Gastrocnemius medialis (tissue), 4 donors: ENCODE results near the gene AP3B1. TPM values are rescaled to one million over a fixed set of nuclear protein-coding genes. Genes with fewer than 3 reads are reported as not detected.

ENCODE experiments used
- ATAC-seq, 2 donors: fragments of 150-250 bp; one replicate each; pipeline ENCODE4 v1.9.1; 2016
- DNase-seq, 2 donors: peaks; one replicate each; pipeline ENCODE4 v3.0.0-alpha.2; 2019
- H3K27ac ChIP-seq, 4 donors: fragments of 200-600 bp; sonication (generic); 1 replicate in 1 of 4; 2 replicates in 3 of 4; pipeline ENCODE4 v1.5.1; 2016 to 2018; ENCODE audit warnings: mild to moderate bottlenecking in 2 of 4, moderate library complexity in 1 of 4
- H3K27me3 ChIP-seq, 3 donors: fragments of 200-600 bp; sonication (generic) in 2 of 3; 1 replicate in 1 of 3; 2 replicates in 2 of 3; pipeline versions ENCODE4 v1.5.1 to v1.6.0; 2016 to 2019; ENCODE audit warnings: mild to moderate bottlenecking in 1 of 3, moderate library complexity in 1 of 3
- H3K36me3 ChIP-seq, 2 donors: fragments of 200-600 bp; sonication (generic) in 1 of 2; one replicate each; pipeline ENCODE4 v1.5.1; 2017 to 2018
- H3K4me1 ChIP-seq, 2 donors: fragments of 200-600 bp; sonication (generic) in 1 of 2; one replicate each; pipeline ENCODE4 v1.5.1; 2016 to 2017; ENCODE audit warnings: mild to moderate bottlenecking in 2 of 2
- H3K4me3 ChIP-seq, 4 donors: fragments of 200-600 bp; sonication (generic) in 3 of 4; 1 replicate in 1 of 4; 2 replicates in 3 of 4; pipeline ENCODE4 v1.5.1; 2016 to 2019; ENCODE audit warnings: mild to moderate bottlenecking in 2 of 4
- H3K9me3 ChIP-seq, 3 donors: fragments of 200-600 bp; sonication (generic) in 2 of 3; 1 replicate in 1 of 3; 2 replicates in 2 of 3; pipeline ENCODE4 v1.5.1; 2016 to 2019
- CTCF ChIP-seq, 5 experiments: fragments of 450-650 bp in 3 of 5; fragments of 200-600 bp in 2 of 5; sonication (generic) in 2 of 5; IDR thresholded peaks in 4 of 5; conservative IDR thresholded peaks in 1 of 5; 1 replicate in 4 of 5; 2 replicates in 1 of 5; pipeline ENCODE4 v1.5.1; 2016 to 2019; ENCODE audit warnings: antibody characterized with exemption in 5 of 5, mild to moderate bottlenecking in 3 of 5, moderate library complexity in 3 of 5
- POLR2A ChIP-seq, 2 donors: fragments of 450-650 bp; IDR thresholded peaks; one replicate each; pipeline ENCODE4 v1.6.1; 2017; ENCODE audit warnings: antibody characterized with exemption in 2 of 2, mild to moderate bottlenecking in 2 of 2, moderate library complexity in 2 of 2
- in situ Hi-C, 4 donors: fragments of 200-750 bp; cut with MboI; loops; one replicate each; pipeline versions ENCODE4 v1.15.0 to v1.8.0; 2017; ENCODE audit warnings: low sequenced_read_pairs in 4 of 4
- intact Hi-C: fragments of 100-400 bp; cut with DNase I; formaldehyde crosslinking; loops from one replicate; pipeline ENCODE4 v1.15.1; 2023; ENCODE audit warnings: low total_unique reads
- total RNA-seq, 4 donors: library from RNA; depleted of rRNA; stranded (reverse); fragments of >200 nt; gene quantifications; one replicate each; pipeline versions ENCODE4 v1.1.0 to v1.2.3, GENCODE V29; 2016

Gene AP3B1
- total RNA-seq, 4 donors from 2014 or later = 17.9 to 26.0 (median 22.6) TPM

DNA sequence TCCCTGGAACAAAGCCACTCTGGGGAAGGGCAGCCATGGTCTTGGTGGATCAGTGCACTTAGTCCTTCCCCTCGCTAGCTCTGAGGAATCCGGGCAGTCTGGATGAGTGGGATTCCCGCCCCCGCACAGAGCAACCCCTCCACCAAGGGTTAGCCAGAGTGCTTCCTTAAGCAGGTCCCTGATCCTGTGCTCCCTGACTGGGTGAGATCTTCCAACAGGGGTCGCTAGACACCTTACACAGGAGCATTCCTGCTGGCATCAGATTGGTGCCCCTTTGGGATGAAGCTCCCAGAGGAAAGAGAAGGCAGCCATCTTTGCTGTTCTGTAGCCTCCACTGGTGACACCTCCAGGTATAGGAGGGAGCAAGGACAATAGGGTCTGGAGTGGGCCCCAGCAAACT is 228.8 kb downstream of the AP3B1 start:
- intact Hi-C loops (no loop called here), in situ Hi-C loops (no loop called here)
- no peak overlapping the region for H3K27ac ChIP-seq
- TF ChIP-seq POLR2A (IDR thresholded peaks at IDR 0.05) (no peak), CTCF (IDR thresholded peaks at IDR 0.05 in 4 of 5, conservative IDR thresholded peaks at IDR 0.05 in 1 of 5) (no peak)
- no peaks in the 10 kb centered on the region for H3K4me1 ChIP-seq
- H3K9me3 ChIP-seq = no peaks in the 10 kb centered on the region
- H3K4me3 ChIP-seq = no peak overlapping the region
- ATAC-seq (no peak), DNase-seq (no peak)
- H3K36me3 ChIP-seq = no peaks in the 10 kb centered on the region
- H3K27me3 ChIP-seq = no peaks in the 10 kb centered on the region

- intact Hi-C loops (no loop called here), in situ Hi-C loops (no loop called here)
- ATAC-seq = no peak
- no peak for DNase-seq
- no peaks in the 10 kb centered on the region for H3K27me3 ChIP-seq
- no peak overlapping the region for H3K27ac ChIP-seq
- H3K9me3 ChIP-seq = no peaks in the 10 kb centered on the region
- no peaks in the 10 kb centered on the region for H3K36me3 ChIP-seq
- H3K4me3 ChIP-seq = no peak overlapping the region
- no peaks in the 10 kb centered on the region for H3K4me1 ChIP-seq
- TF ChIP-seq CTCF (IDR thresholded peaks at IDR 0.05 in 4 of 5, conservative IDR thresholded peaks at IDR 0.05 in 1 of 5) (no peak), POLR2A (IDR thresholded peaks at IDR 0.05) (no peak)
Observed at GRCh38 chr5:78064941-78065472, 229.5 kb downstream of the AP3B1 start.

GRCh38 chr5:78063495-78063894 is 231.0 kb downstream of the AP3B1 start:
- H3K27ac ChIP-seq = no peak overlapping the region
- intact Hi-C loops (no loop called here), in situ Hi-C loops (no loop called here)
- DNase-seq = no peak
- no peak for TF ChIP-seq POLR2A (IDR thresholded peaks at IDR 0.05)
- no peak for TF ChIP-seq CTCF (IDR thresholded peaks at IDR 0.05 in 4 of 5, conservative IDR thresholded peaks at IDR 0.05 in 1 of 5)
- H3K27me3 ChIP-seq = no peaks in the 10 kb centered on the region
- no peaks in the 10 kb centered on the region for H3K4me1 ChIP-seq
- no peak overlapping the region for H3K4me3 ChIP-seq
- no peaks in the 10 kb centered on the region for H3K36me3 ChIP-seq
- H3K9me3 ChIP-seq = no peaks in the 10 kb centered on the region
- ATAC-seq = no peak

GRCh38 chr5:78062645-78063044 is 231.9 kb downstream of the AP3B1 start:
- DNase-seq = no peak
- H3K4me1 ChIP-seq = no peaks in the 10 kb centered on the region
- TF ChIP-seq CTCF (IDR thresholded peaks at IDR 0.05 in 4 of 5, conservative IDR thresholded peaks at IDR 0.05 in 1 of 5) = no peak
- no peak for TF ChIP-seq POLR2A (IDR thresholded peaks at IDR 0.05)
- no peak overlapping the region for H3K4me3 ChIP-seq
- H3K9me3 ChIP-seq = no peaks in the 10 kb centered on the region
- no peak overlapping the region for H3K27ac ChIP-seq
- no peaks in the 10 kb centered on the region for H3K36me3 ChIP-seq
- H3K27me3 ChIP-seq = no peaks in the 10 kb centered on the region
- intact Hi-C loops (no loop called here), in situ Hi-C loops (no loop called here)
- no peak for ATAC-seq

DNA sequence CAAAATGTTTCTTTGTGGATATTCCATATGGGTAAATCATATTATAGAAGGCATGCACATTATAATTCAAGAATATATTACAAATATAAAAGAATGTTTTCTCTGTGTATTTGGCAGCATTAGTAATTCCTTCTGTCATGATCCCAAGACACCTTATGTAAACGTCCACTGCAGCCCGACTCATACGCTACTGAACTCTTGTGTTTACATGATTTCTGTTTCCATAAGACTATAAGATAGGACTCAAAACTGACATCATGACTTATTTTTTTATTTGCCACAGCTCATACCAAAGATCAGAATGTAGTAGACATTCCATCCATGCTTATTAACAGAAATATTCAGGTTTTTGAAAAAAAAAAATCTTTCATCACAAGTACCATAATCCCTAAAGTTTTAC is 234.1 kb downstream of the AP3B1 start:
- H3K9me3 ChIP-seq = no peaks in the 10 kb centered on the region
- in situ Hi-C loops = no loop called here
- intact Hi-C loops = no loop called here
- no peaks in the 10 kb centered on the region for H3K4me1 ChIP-seq
- no peak overlapping the region for H3K4me3 ChIP-seq
- H3K36me3 ChIP-seq = no peaks in the 10 kb centered on the region
- no peak overlapping the region for H3K27ac ChIP-seq
- ATAC-seq (no peak), DNase-seq (no peak)
- H3K27me3 ChIP-seq = no peaks in the 10 kb centered on the region
- no peak for TF ChIP-seq POLR2A (IDR thresholded peaks at IDR 0.05)
- no peak for TF ChIP-seq CTCF (IDR thresholded peaks at IDR 0.05 in 4 of 5, conservative IDR thresholded peaks at IDR 0.05 in 1 of 5)
